Diencephalon (tissue), 1 donor: ENCODE data around the gene FLVCR2. TPM values are rescaled to one million over a fixed set of nuclear protein-coding genes. Genes with fewer than 3 reads are reported as not detected.
A peak's percentile ranks its signal among the peaks of the same experiment; 100 is the strongest.

Experiments used
- small RNA-seq: library from RNA; depleted of rRNA; stranded (forward); fragments of <200 nt; gene quantifications from one replicate; pipeline ENCODE3, GENCODE V24; 2014
- total RNA-seq: library from RNA; depleted of rRNA; stranded (reverse); fragments of >200 nt; gene quantifications from one replicate; pipeline ENCODE4 v1.2.3, GENCODE V29; 2014

FLVCR2 gene, protein sequence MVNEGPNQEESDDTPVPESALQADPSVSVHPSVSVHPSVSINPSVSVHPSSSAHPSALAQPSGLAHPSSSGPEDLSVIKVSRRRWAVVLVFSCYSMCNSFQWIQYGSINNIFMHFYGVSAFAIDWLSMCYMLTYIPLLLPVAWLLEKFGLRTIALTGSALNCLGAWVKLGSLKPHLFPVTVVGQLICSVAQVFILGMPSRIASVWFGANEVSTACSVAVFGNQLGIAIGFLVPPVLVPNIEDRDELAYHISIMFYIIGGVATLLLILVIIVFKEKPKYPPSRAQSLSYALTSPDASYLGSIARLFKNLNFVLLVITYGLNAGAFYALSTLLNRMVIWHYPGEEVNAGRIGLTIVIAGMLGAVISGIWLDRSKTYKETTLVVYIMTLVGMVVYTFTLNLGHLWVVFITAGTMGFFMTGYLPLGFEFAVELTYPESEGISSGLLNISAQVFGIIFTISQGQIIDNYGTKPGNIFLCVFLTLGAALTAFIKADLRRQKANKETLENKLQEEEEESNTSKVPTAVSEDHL
- total RNA-seq = 6.7 TPM

DNA sequence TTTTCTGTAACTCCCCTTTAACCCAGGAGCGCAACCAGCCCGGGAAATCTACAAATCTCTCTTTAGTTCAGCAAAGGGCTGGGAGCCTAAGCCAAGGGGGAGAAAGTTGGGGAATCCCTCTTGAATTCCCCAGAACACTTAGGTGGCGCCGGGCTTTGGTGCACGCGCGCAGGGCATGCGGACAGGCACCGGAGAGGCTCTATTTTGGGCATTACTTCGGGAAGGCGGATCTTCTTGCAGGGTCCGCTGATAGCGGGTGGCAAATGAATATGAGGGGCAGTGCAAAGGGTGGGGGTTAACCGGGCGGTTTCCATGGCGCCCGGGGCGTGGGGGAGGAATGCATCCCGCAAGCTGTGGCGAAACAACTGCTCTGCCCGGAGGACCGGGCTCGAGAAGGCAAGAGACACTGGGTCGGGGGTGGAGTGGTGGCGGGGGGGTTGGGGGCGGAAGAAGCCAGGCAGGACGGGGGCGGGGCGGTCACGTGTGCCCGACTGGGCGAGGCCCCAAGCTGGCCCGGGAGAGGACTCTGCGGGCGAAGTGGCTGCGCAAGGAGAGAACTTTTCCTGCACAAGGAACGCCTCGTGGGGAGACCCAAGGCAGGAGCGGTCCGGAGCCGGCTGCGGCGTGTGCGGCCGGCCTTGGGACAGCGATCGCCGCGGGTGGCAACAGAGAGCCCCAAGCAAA is at the start of gene FLVCR2:
Gene FLVCR2, plus strand, starts transcription at position 519 of the 684 bp plus-strand sequence. CDS start 353 bp downstream, outside the sequence.

DNA sequence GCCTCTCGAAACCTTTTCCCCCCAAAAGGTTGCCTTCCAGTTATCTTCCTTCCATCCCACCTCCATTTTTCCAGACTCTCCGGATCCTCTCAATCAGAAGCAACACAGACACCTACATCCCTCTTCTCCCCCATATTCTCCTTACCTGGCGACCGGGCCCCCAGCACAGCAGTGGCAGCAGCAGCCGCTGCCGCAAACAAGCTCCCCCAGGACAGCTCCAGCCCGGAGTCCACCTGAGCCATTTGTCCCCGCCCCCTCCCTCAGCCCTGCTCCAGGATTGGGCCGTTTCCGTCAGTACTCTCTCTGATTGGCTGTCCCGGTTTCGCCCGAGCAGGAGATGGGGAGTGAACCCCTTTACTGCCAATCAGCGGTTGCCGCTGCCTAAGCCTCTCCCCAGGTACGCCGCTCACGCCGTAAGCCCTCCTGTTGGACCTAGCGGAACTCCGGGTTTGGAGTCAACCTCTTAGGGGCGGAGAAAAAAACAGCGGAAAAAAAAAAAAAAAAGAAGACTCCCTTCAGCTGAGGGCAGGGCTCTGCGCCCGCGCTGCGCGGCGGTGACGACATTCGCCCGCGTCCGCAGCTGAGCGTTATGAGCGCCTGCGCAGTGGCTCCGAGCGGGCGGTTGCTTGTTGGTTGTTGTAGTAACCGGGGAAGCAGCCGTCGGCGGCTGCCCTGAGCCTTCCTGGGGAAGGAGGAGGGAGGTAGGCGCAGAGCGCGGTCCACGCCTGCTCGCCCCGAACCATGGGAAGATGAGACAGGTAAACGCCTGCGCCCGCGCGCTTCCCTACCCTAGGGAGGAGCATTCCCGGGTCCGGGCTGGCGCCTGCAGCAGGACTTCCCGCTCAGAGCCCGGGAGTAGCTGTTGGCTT is 82.4 kb downstream of the FLVCR2 start, which contains the start of the genes ERG28 and TTLL5:
Gene ERG28, minus strand, starts transcription at position 247 of the 869 bp plus-strand sequence. CDS start 3,374 bp downstream, outside the sequence.
Gene TTLL5, plus strand, starts transcription at position 617 of the 869 bp plus-strand sequence. CDS start 1,904 bp downstream, outside the sequence.

Small RNAs within 50 kb of the gene (small RNA-seq; reads per million reads assigned to genes)
- 0.39 reads per million, percentile 38 among the genes with 10 or more reads in this experiment for gene RNA5SP387

Other genes starting within 250 kb of the FLVCR2 start
- 12.5 TPM for gene JDP2, start 150.6 kb upstream of the FLVCR2 start, total RNA-seq
- 1.6 TPM for gene BATF, start 56.2 kb upstream of the FLVCR2 start, total RNA-seq
- 12.2 TPM for gene ERG28, start 82.3 kb downstream of the FLVCR2 start, total RNA-seq
- gene TTLL5, start 82.6 kb downstream of the FLVCR2 start, total RNA-seq = 35.5 TPM